GM23338 (cell line): ENCODE measurements around the gene GFRA4. TPM values are rescaled to one million over a fixed set of nuclear protein-coding genes. Genes with fewer than 3 reads are reported as not detected.

Source experiments
- ATAC-seq: fragments of 200-7000 bp; cut with Tn5 transposase; 3 replicates; pipeline ENCODE4 v1.9.1; 2020
- DNase-seq: peaks from one replicate; pipeline ENCODE4 v3.0.0-alpha.2; 2015; ENCODE audit warnings: low spot score
- H2AFZ ChIP-seq: fragments of 200-600 bp; sonication (generic); 2 replicates; pipeline ENCODE4 v1.8.0; 2016; ENCODE audit warnings: antibody characterized with exemption, mild to moderate bottlenecking, moderate library complexity
- H3F3A ChIP-seq: fragments of 200-600 bp; sonication (generic); replicated peaks from 2 replicates; pipeline ENCODE4 v1.8.0; 2017; ENCODE audit warnings: antibody characterized with exemption, mixed run types, low read depth
- H3K27ac ChIP-seq: fragments of 200-600 bp; sonication (generic); 2 replicates; pipeline ENCODE4 v1.6.1; 2016; ENCODE audit warnings: low read depth
- H3K27me3 ChIP-seq: fragments of 200-600 bp; sonication (generic); 2 replicates; pipeline ENCODE4 v1.8.0; 2016; ENCODE audit warnings: mild to moderate bottlenecking, mixed run types, moderate library complexity; ENCODE audit not compliant: insufficient read depth
- H3K36me3 ChIP-seq: fragments of 200-600 bp; sonication (generic); 2 replicates; pipeline ENCODE4 v1.8.0; 2016; ENCODE audit warnings: mild to moderate bottlenecking; ENCODE audit not compliant: insufficient read depth
- H3K4me1 ChIP-seq: fragments of 200-600 bp; sonication (generic); 2 replicates; pipeline ENCODE4 v1.8.0; 2016; ENCODE audit warnings: mild to moderate bottlenecking, moderate library complexity; ENCODE audit not compliant: insufficient read depth
- H3K4me2 ChIP-seq: fragments of 200-600 bp; sonication (generic); 2 replicates; pipeline ENCODE4 v1.7.1; 2017; ENCODE audit warnings: mixed run types
- H3K4me3 ChIP-seq: fragments of 200-600 bp; sonication (generic); 2 replicates; pipeline ENCODE4 v1.6.1; 2016; ENCODE audit warnings: mixed run types
- H3K79me2 ChIP-seq: fragments of 200-600 bp; sonication (generic); replicated peaks from 2 replicates; pipeline ENCODE4 v1.8.0; 2017; ENCODE audit warnings: mild to moderate bottlenecking; ENCODE audit not compliant: insufficient read depth
- H3K9me2 ChIP-seq: fragments of 200-600 bp; sonication (generic); 2 replicates; pipeline ENCODE4 v1.8.0; 2017; ENCODE audit not compliant: insufficient read depth
- H4K20me1 ChIP-seq: fragments of 200-600 bp; sonication (generic); replicated peaks from 2 replicates; pipeline ENCODE4 v1.8.0; 2017; ENCODE audit warnings: mild to moderate bottlenecking; ENCODE audit not compliant: insufficient read depth
- H3K27ac Mint-ChIP-seq: 2 replicates; pipeline ENCODE4 v1.8.0; 2020; ENCODE audit warnings: inconsistent platforms, mild to moderate bottlenecking, moderate library complexity, mixed read lengths
- H3K27me3 Mint-ChIP-seq: 3 replicates; pipeline ENCODE4 v1.8.0; 2022; ENCODE audit warnings: low read depth, mild to moderate bottlenecking, moderate library complexity, mixed read lengths, inconsistent platforms; ENCODE audit not compliant: insufficient read depth, poor library complexity
- H3K36me3 Mint-ChIP-seq: 3 replicates; pipeline ENCODE4 v1.8.0; 2021; ENCODE audit warnings: low read depth, mild to moderate bottlenecking, inconsistent platforms, moderate library complexity, mixed read lengths
- H3K4me1 Mint-ChIP-seq: 3 replicates; pipeline ENCODE4 v1.8.0; 2020; ENCODE audit warnings: mild to moderate bottlenecking, inconsistent platforms, mixed read lengths
- H3K4me3 Mint-ChIP-seq: 3 replicates; pipeline ENCODE4 v1.8.0; 2021; ENCODE audit warnings: moderate library complexity, mild to moderate bottlenecking, inconsistent platforms, mixed read lengths
- H3K9me3 Mint-ChIP-seq: 3 replicates; pipeline ENCODE4 v1.8.0; 2020; ENCODE audit warnings: moderate library complexity, mild to moderate bottlenecking, inconsistent platforms, mixed read lengths
- CREB1 ChIP-seq: fragments of 250-450 bp; sonication (Bioruptor Pico); IDR thresholded peaks from 2 replicates; pipeline ENCODE4 v1.5.0; 2020; ENCODE audit warnings: low read depth, mild to moderate bottlenecking, moderate library complexity
- EZH2 ChIP-seq: fragments of 200-600 bp; sonication (generic); IDR thresholded peaks from one replicate; pipeline ENCODE4 v1.8.0; 2017; ENCODE audit warnings: antibody characterized with exemption, mild to moderate bottlenecking, low read depth; ENCODE audit not compliant: unreplicated experiment
- EZH2phosphoT487 ChIP-seq: fragments of 200-600 bp; sonication (generic); IDR thresholded peaks from one replicate; pipeline ENCODE4 v1.8.1; 2018; ENCODE audit warnings: antibody characterized with exemption; ENCODE audit not compliant: unreplicated experiment
- JUNB ChIP-seq: IDR thresholded peaks from one replicate; pipeline ENCODE4 v1.6.1; 2016; ENCODE audit warnings: antibody characterized with exemption; ENCODE audit not compliant: unreplicated experiment
- POLR2AphosphoS5 ChIP-seq: IDR thresholded peaks from 2 replicates; pipeline ENCODE4 v1.6.1; 2016; ENCODE audit warnings: antibody characterized with exemption, low read depth
- STAT1 ChIP-seq: IDR thresholded peaks from one replicate; pipeline ENCODE4 v1.6.1; 2016; ENCODE audit warnings: antibody characterized with exemption; ENCODE audit not compliant: unreplicated experiment
- ZNF114 ChIP-seq: fragments of 250-450 bp; sonication (Bioruptor Pico); IDR thresholded peaks from 2 replicates; pipeline ENCODE4 v1.5.0; 2020; ENCODE audit warnings: mild to moderate bottlenecking, moderate library complexity
- ZNF331 ChIP-seq: fragments of 250-450 bp; sonication (Bioruptor Pico); IDR thresholded peaks from 2 replicates; pipeline ENCODE4 v1.5.0; 2020; ENCODE audit warnings: low read depth, mild to moderate bottlenecking, moderate library complexity
- polyA plus RNA-seq: library from polyadenylated mRNA; unstranded; fragments of >200 nt; fragmentation: Nextera tagmentation; extraction: Ambion mirVana; gene quantifications from 2 replicates; pipeline ENCODE4 v1.2.1, GENCODE V29; 2016
- total RNA-seq: library from RNA; depleted of rRNA; stranded (reverse); fragments of >200 nt; shearing (Covaris generic); gene quantifications from 2 replicates; pipeline ENCODE4 v1.2.3, GENCODE V29; 2014
- TF ChIP-seq, protein P1 (sequence below): IDR thresholded peaks from one replicate; pipeline ENCODE4 v1.6.1; 2018; ENCODE audit warnings: antibody characterized with exemption; ENCODE audit not compliant: unreplicated experiment
- TF ChIP-seq, protein P2 (sequence below), 2 experiments: fragments of 200-600 bp in 1 of 2; sonication (generic) in 1 of 2; conservative IDR thresholded peaks; 2 replicates each; pipeline versions ENCODE4 v1.5.1 to v1.6.1; 2016 to 2017; ENCODE audit warnings: antibody characterized with exemption in 2 of 2, low read depth in 2 of 2, mild to moderate bottlenecking in 2 of 2, moderate library complexity in 1 of 2
- TF ChIP-seq, protein P3 (sequence below): IDR thresholded peaks from 2 replicates; pipeline ENCODE4 v1.6.1; 2016; ENCODE audit warnings: antibody characterized with exemption

Gene GFRA4
- total and polyA plus RNA-seq, 2 experiments from 2014 or later = not detected

DNA sequence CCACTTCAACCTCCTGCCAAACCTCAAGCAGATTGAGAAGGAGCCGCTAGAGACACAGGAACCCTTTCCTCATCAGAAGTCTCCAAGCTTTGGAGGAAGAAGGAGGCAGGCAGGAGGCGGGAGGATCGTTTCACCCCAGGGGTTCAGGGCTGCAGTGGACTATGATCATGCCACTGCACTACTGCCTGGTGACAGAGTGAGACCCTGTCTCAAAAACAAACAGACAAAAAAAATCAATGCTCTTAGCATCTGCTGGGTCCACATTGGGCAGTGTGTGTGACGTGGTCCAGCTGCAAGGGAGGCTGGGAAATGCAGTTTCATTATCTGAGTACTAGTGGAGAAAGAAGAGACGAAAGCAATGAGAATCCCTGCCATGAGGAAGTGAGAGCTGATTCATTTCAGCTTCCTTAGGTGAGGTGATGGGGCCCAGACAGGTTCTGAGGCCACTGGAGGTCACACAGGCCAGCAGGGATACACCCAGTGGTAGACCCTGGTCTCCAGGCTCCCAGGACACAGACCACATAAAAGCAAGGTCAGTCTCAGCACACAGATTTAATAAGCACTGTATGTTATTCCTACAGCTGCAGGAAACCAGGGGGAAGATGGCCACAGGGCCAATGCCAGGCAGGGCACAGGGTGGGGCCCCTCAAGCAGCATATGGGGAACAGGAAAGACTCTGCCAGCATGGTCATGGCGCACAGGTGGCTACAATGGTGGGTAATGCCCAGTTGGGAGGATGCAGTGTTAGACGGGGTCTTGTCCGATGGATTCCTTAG is 4.3 kb downstream of the GFRA4 start (continued):
- TF ChIP-seq POLR2AphosphoS5 (no peak), ZNF114 (CRISPR knock-in tag) (no peak), ZNF331 (no peak), JUNB (no peak), CREB1 (CRISPR knock-in tag) (no peak), EZH2 (no peak), STAT1 (no peak)

DNA sequence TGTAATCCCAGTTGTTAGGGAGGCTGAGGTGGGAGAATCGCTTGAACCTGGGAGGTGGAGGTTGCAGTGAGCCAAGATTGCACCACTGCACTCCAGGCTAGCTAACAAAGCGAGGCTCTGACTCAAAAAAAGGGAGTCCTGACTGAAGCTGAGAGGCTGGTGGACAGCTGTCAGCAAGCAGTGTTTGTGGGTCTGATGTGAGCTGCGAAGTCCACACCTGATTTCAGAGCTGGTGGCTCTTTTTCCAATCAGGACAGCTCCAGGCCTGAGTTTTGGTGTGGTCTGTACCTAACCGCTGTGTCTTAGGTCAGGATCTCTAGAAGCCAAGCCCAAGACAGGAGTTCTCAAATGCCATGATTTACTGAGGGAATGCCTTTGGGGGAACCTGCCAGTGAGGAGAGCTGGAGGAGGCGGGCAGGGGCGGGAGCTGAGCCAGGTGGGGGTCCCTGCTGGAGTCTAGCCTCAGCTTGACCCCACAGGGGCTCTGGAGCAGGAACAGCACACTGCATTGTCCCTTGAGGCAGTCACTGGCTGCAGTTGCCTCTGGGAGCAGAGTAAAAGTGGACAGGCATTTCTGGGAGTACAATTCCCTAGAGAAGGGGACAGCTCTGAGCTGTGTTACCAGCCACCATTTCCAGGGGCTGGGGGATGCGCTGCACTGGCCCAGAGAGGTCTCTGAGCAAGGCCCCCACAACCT is 5.0 kb downstream of the GFRA4 start:
- H3K9me3 Mint-ChIP-seq = no peaks in the 10 kb centered on the region
- Histone ChIP-seq H3K27ac (no peak overlapping the region), H3K9me2 (no peaks in the 10 kb centered on the region), H3K4me3 (no peak overlapping the region), H4K20me1 (no peaks in the 10 kb centered on the region), H3K4me2 (no peak overlapping the region), H3K4me1 (no peaks in the 10 kb centered on the region), H3K36me3 (no peaks in the 10 kb centered on the region), H3K27me3 (peaks cover 42% of the 10 kb centered on the region), H3F3A (no peaks in the 10 kb centered on the region), H2AFZ (no peak overlapping the region), H3K79me2 (no peaks in the 10 kb centered on the region)
- no peak overlapping the region for H3K4me3 Mint-ChIP-seq
- no peak for ATAC-seq
- DNase-seq = no peak
- H3K36me3 Mint-ChIP-seq = no peaks in the 10 kb centered on the region
- no peak overlapping the region for H3K27ac Mint-ChIP-seq
- H3K4me1 Mint-ChIP-seq = peaks cover 13% of the 10 kb centered on the region
- peaks cover 43% of the 10 kb centered on the region for H3K27me3 Mint-ChIP-seq
- TF ChIP-seq EZH2phosphoT487 (no peak), ZNF331 (no peak), STAT1 (no peak), ZNF114 (CRISPR knock-in tag) (no peak), POLR2AphosphoS5 (no peak), JUNB (no peak)
- TF ChIP-seq, protein P1, sequence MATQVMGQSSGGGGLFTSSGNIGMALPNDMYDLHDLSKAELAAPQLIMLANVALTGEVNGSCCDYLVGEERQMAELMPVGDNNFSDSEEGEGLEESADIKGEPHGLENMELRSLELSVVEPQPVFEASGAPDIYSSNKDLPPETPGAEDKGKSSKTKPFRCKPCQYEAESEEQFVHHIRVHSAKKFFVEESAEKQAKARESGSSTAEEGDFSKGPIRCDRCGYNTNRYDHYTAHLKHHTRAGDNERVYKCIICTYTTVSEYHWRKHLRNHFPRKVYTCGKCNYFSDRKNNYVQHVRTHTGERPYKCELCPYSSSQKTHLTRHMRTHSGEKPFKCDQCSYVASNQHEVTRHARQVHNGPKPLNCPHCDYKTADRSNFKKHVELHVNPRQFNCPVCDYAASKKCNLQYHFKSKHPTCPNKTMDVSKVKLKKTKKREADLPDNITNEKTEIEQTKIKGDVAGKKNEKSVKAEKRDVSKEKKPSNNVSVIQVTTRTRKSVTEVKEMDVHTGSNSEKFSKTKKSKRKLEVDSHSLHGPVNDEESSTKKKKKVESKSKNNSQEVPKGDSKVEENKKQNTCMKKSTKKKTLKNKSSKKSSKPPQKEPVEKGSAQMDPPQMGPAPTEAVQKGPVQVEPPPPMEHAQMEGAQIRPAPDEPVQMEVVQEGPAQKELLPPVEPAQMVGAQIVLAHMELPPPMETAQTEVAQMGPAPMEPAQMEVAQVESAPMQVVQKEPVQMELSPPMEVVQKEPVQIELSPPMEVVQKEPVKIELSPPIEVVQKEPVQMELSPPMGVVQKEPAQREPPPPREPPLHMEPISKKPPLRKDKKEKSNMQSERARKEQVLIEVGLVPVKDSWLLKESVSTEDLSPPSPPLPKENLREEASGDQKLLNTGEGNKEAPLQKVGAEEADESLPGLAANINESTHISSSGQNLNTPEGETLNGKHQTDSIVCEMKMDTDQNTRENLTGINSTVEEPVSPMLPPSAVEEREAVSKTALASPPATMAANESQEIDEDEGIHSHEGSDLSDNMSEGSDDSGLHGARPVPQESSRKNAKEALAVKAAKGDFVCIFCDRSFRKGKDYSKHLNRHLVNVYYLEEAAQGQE = no peak
- TF ChIP-seq, protein P2, sequence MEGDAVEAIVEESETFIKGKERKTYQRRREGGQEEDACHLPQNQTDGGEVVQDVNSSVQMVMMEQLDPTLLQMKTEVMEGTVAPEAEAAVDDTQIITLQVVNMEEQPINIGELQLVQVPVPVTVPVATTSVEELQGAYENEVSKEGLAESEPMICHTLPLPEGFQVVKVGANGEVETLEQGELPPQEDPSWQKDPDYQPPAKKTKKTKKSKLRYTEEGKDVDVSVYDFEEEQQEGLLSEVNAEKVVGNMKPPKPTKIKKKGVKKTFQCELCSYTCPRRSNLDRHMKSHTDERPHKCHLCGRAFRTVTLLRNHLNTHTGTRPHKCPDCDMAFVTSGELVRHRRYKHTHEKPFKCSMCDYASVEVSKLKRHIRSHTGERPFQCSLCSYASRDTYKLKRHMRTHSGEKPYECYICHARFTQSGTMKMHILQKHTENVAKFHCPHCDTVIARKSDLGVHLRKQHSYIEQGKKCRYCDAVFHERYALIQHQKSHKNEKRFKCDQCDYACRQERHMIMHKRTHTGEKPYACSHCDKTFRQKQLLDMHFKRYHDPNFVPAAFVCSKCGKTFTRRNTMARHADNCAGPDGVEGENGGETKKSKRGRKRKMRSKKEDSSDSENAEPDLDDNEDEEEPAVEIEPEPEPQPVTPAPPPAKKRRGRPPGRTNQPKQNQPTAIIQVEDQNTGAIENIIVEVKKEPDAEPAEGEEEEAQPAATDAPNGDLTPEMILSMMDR (conservative IDR thresholded peaks at IDR 0.05; ENCODE audit: low read depth in 2 of 2) = no peak
- TF ChIP-seq, protein P3, sequence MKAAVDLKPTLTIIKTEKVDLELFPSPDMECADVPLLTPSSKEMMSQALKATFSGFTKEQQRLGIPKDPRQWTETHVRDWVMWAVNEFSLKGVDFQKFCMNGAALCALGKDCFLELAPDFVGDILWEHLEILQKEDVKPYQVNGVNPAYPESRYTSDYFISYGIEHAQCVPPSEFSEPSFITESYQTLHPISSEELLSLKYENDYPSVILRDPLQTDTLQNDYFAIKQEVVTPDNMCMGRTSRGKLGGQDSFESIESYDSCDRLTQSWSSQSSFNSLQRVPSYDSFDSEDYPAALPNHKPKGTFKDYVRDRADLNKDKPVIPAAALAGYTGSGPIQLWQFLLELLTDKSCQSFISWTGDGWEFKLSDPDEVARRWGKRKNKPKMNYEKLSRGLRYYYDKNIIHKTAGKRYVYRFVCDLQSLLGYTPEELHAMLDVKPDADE = no peak
